Tibial nerve (tissue), 4 donors: Measurements from ENCODE around the gene PARD3B. TPM values are rescaled to one million over a fixed set of nuclear protein-coding genes. Genes with fewer than 3 reads are reported as not detected.

Experiments used
- DNase-seq, 2 donors: peaks; one replicate each; pipeline ENCODE4 v3.0.0-alpha.2; 2019; ENCODE audit warnings: low spot score in 2 of 2
- H3K27ac ChIP-seq, 4 donors: fragments of 200-600 bp; sonication (generic) in 3 of 4; one replicate each; pipeline ENCODE4 v1.5.1; 2017 to 2019; ENCODE audit warnings: mild to moderate bottlenecking in 1 of 4
- H3K27me3 ChIP-seq, 2 donors: fragments of 200-600 bp; sonication (generic) in 1 of 2; one replicate each; pipeline versions ENCODE4 v1.5.1 to v1.6.0; 2017 to 2019
- H3K36me3 ChIP-seq, 3 donors: fragments of 200-600 bp; sonication (generic); one replicate each; pipeline ENCODE4 v1.5.1; 2018 to 2019
- H3K4me1 ChIP-seq, 4 donors: fragments of 200-600 bp; sonication (generic) in 3 of 4; one replicate each; pipeline ENCODE4 v1.5.1; 2017 to 2019
- H3K4me3 ChIP-seq, 4 donors: fragments of 200-600 bp; sonication (generic) in 3 of 4; one replicate each; pipeline ENCODE4 v1.5.1; 2017 to 2019; ENCODE audit warnings: mild to moderate bottlenecking in 1 of 4, moderate library complexity in 1 of 4
- H3K9me3 ChIP-seq, 4 donors: fragments of 200-600 bp; sonication (generic) in 3 of 4; one replicate each; pipeline ENCODE4 v1.5.1; 2017 to 2019
- CTCF ChIP-seq, 5 experiments: fragments of 200-600 bp in 3 of 5; fragments of 450-650 bp in 2 of 5; sonication (generic) in 3 of 5; IDR thresholded peaks; one replicate each; pipeline ENCODE4 v1.5.1; 2016 to 2019; ENCODE audit warnings: antibody characterized with exemption in 5 of 5, mild to moderate bottlenecking in 3 of 5, moderate library complexity in 2 of 5
- EP300 ChIP-seq, 2 donors: sonication (generic); formaldehyde crosslinking; IDR thresholded peaks; one replicate each; pipeline ENCODE4 v1.6.1; 2017; ENCODE audit warnings: antibody characterized with exemption in 2 of 2, mild to moderate bottlenecking in 1 of 2
- POLR2A ChIP-seq, 2 donors: fragments of 450-650 bp; IDR thresholded peaks; one replicate each; pipeline ENCODE4 v1.6.1; 2017; ENCODE audit warnings: antibody characterized with exemption in 2 of 2, mild to moderate bottlenecking in 2 of 2, moderate library complexity in 2 of 2
- WGBS, 2 donors: methylation state at CpG; one replicate each; pipeline ENCODE4 v1.1.5; 2018; 5-methylcytosine and 5-hydroxymethylcytosine counted together
- total RNA-seq, 4 donors: library from RNA; depleted of rRNA; stranded (reverse); fragments of >200 nt; gene quantifications; one replicate each; pipeline ENCODE4 v1.1.0, GENCODE V29; 2016

Gene PARD3B
- total RNA-seq, 4 donors from 2014 or later = 47.4 to 101 (median 64.8) TPM

DNA sequence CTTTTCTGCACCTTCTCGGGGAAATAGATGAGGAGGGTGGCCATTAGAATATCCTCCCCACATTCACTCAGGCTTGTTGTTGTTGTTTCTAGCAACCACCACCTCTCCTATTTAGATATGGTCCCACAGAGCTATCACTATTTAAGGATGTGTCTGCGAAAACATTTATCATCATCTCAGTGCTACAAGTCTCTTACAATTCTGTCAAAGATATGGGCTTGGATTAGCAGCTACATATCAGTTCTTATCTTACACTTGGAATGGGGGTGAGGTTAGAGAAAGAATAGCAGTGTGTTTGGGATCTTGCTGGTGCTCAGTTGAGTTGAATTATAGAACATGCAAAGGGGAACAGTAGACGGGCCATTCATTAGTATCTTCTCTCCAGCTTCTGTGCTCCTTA is 546.1 kb downstream of the PARD3B start:
- no peak for DNase-seq
- TF ChIP-seq EP300 (IDR thresholded peaks at IDR 0.05) (no peak), CTCF (IDR thresholded peaks at IDR 0.05) (no peak), POLR2A (IDR thresholded peaks at IDR 0.05) (no peak)
- H3K4me1 ChIP-seq = peaks cover 0 to 13% (median 0%) of the 10 kb centered on the region in 4 donors
- WGBS, 2 donors = 93 to 94% methylated on average over 3 of the region's 3 CpGs
- no peak overlapping the region for H3K27ac ChIP-seq
- H3K27me3 ChIP-seq = no peaks in the 10 kb centered on the region
- H3K4me3 ChIP-seq = no peak overlapping the region
- no peaks in the 10 kb centered on the region for H3K36me3 ChIP-seq
- H3K9me3 ChIP-seq = no peaks in the 10 kb centered on the region

GRCh38 chr2:205094031-205094430 is 548.8 kb downstream of the PARD3B start:
- DNase-seq = no peak
- H3K36me3 ChIP-seq = no peaks in the 10 kb centered on the region
- WGBS, 2 donors = 94 to 96% methylated on average over 3 of the region's 3 CpGs
- no peak overlapping the region for H3K4me3 ChIP-seq
- H3K4me1 ChIP-seq = no peaks in the 10 kb centered on the region
- H3K27ac ChIP-seq = no peak overlapping the region
- H3K9me3 ChIP-seq = no peaks in the 10 kb centered on the region
- H3K27me3 ChIP-seq = no peaks in the 10 kb centered on the region
- no peak for TF ChIP-seq POLR2A (IDR thresholded peaks at IDR 0.05)
- no peak for TF ChIP-seq CTCF (IDR thresholded peaks at IDR 0.05)
- TF ChIP-seq EP300 (IDR thresholded peaks at IDR 0.05) = no peak

DNA sequence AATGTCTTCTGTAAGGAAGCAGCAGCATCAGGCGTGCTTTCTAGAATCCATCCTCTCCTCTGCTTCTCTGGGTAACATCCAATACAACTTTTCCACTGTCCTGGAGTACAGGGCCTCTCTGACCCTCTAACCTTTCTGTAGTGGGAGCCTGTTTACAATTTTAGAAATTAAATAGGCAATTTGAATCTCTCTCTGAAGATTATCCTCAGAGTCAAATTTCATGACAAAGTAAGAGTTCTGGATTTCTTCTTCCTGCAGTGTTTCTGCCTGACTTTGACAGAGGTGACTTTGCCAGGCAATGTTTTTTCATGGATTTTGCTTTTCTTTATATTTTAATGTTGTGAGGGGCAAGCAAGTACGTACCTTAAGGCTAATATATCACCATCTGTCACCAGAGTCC is 558.4 kb downstream of the PARD3B start:
- WGBS, 2 donors = 82 to 88% methylated on average over 2 of the region's 2 CpGs

GRCh38 chr2:205107810-205108209 is 562.5 kb downstream of the PARD3B start:
- WGBS, 2 donors = 93 to 94% methylated on average over 2 of the region's 2 CpGs
- Histone ChIP-seq H3K36me3 (peaks cover 0 to 14% (median 0%) of the 10 kb centered on the region in 3 donors), H3K27me3 (no peaks in the 10 kb centered on the region), H3K4me3 (no peak overlapping the region), H3K4me1 (no peaks in the 10 kb centered on the region), H3K27ac (no peak overlapping the region), H3K9me3 (peaks cover 0 to 8% (median 3%) of the 10 kb centered on the region in 4 donors)
- DNase-seq = no peak
- TF ChIP-seq CTCF (IDR thresholded peaks at IDR 0.05) (no peak), EP300 (IDR thresholded peaks at IDR 0.05) (no peak), POLR2A (IDR thresholded peaks at IDR 0.05) (no peak)

More for the DNA sequence above, 558.4 kb downstream of the PARD3B start:
- H3K27me3 ChIP-seq = no peaks in the 10 kb centered on the region
- H3K4me3 ChIP-seq = no peak overlapping the region
- H3K4me1 ChIP-seq = no peaks in the 10 kb centered on the region
- H3K9me3 ChIP-seq = no peaks in the 10 kb centered on the region
- DNase-seq = no peak
- TF ChIP-seq POLR2A (IDR thresholded peaks at IDR 0.05) = no peak
- no peak for TF ChIP-seq EP300 (IDR thresholded peaks at IDR 0.05)
- TF ChIP-seq CTCF (IDR thresholded peaks at IDR 0.05) = no peak
- H3K36me3 ChIP-seq = no peaks in the 10 kb centered on the region
- H3K27ac ChIP-seq = no peak overlapping the region

- Histone ChIP-seq H3K4me3 (no peak overlapping the region), H3K27ac (no peak overlapping the region), H3K27me3 (no peaks in the 10 kb centered on the region), H3K36me3 (peaks cover 0 to 20% (median 0%) of the 10 kb centered on the region in 3 donors), H3K9me3 (peaks cover 0 to 8% (median 3%) of the 10 kb centered on the region in 4 donors), H3K4me1 (peaks cover 0 to 14% (median 0%) of the 10 kb centered on the region in 4 donors)
- WGBS, 2 donors = 95 to 97% methylated on average over 2 of the region's 2 CpGs
- TF ChIP-seq EP300 (IDR thresholded peaks at IDR 0.05) (no peak), CTCF (IDR thresholded peaks at IDR 0.05) (no peak), POLR2A (IDR thresholded peaks at IDR 0.05) (no peak)
- no peak for DNase-seq
Measured at GRCh38 chr2:205115511-205115910, 570.2 kb downstream of the PARD3B start.
